H9 (cell line): ENCODE results near the gene MED12. TPM values are rescaled to one million over a fixed set of nuclear protein-coding genes. Genes with fewer than 3 reads are reported as not detected.

ENCODE experiments used
- DNase-seq: peaks from one replicate; pipeline ENCODE4 v3.0.0-alpha.2; 2017
- H2AFZ ChIP-seq: one replicate; pipeline ENCODE4 v1.6.1; 2013; ENCODE audit warnings: mild to moderate bottlenecking, low read length, control low read depth, moderate library complexity
- H2AK5ac ChIP-seq: 2 replicates; pipeline ENCODE4 v1.6.1; 2013; ENCODE audit warnings: low read length, control low read depth, mixed read lengths; ENCODE audit not compliant: insufficient read length
- H2BK120ac ChIP-seq: one replicate; pipeline ENCODE4 v1.6.1; 2013; ENCODE audit warnings: low read depth, mild to moderate bottlenecking, low read length, control low read depth, inconsistent platforms; ENCODE audit not compliant: poor library complexity, severe bottlenecking
- H2BK12ac ChIP-seq: 2 replicates; pipeline ENCODE4 v1.6.1; 2013; ENCODE audit warnings: low read length, control low read depth, mixed read lengths, low read depth; ENCODE audit not compliant: insufficient read length
- H2BK15ac ChIP-seq: 2 replicates; pipeline ENCODE4 v1.6.1; 2013; ENCODE audit warnings: low read depth, low read length, control low read depth
- H2BK20ac ChIP-seq: one replicate; pipeline ENCODE4 v1.6.1; 2013; ENCODE audit warnings: low read depth, mild to moderate bottlenecking, low read length, control low read depth, inconsistent platforms; ENCODE audit not compliant: poor library complexity, severe bottlenecking
- H2BK5ac ChIP-seq: 2 replicates; pipeline ENCODE4 v1.6.1; 2013; ENCODE audit warnings: low read length, control low read depth, mixed read lengths; ENCODE audit not compliant: insufficient read length
- H3K14ac ChIP-seq: 2 replicates; pipeline ENCODE4 v1.6.1; 2013; ENCODE audit warnings: low read length, control low read depth; ENCODE audit not compliant: insufficient read depth
- H3K18ac ChIP-seq: 2 replicates; pipeline ENCODE4 v1.6.1; 2013; ENCODE audit warnings: low read depth, mild to moderate bottlenecking, mixed read lengths, low read length, control low read depth; ENCODE audit not compliant: insufficient read length
- H3K23ac ChIP-seq: 2 replicates; pipeline ENCODE4 v1.6.1; 2013; ENCODE audit warnings: low read length, control low read depth, mixed read lengths, low read depth; ENCODE audit not compliant: insufficient read length
- H3K23me2 ChIP-seq: 2 replicates; pipeline ENCODE4 v1.6.1; 2013; ENCODE audit warnings: low read depth, mild to moderate bottlenecking, mixed read lengths, low read length, control low read depth; ENCODE audit not compliant: insufficient read length, poor library complexity, severe bottlenecking
- H3K27ac ChIP-seq: 2 replicates; pipeline ENCODE4 v1.5.1; 2013; ENCODE audit warnings: low read length, control low read depth, mixed read lengths, low read depth; ENCODE audit not compliant: insufficient read length
- H3K27me3 ChIP-seq: 2 replicates; pipeline ENCODE4 v1.6.1; 2013; ENCODE audit warnings: low read length, control low read depth, inconsistent platforms; ENCODE audit not compliant: insufficient read depth
- H3K4ac ChIP-seq: 2 replicates; pipeline ENCODE4 v1.6.1; 2013; ENCODE audit warnings: low read depth, mild to moderate bottlenecking, control low read depth, inconsistent platforms, low read length, moderate library complexity
- H3K4me1 ChIP-seq: 2 replicates; pipeline ENCODE4 v1.6.1; 2013; ENCODE audit warnings: low read length, control low read depth, inconsistent platforms; ENCODE audit not compliant: insufficient read depth
- H3K4me2 ChIP-seq: 2 replicates; pipeline ENCODE4 v1.6.1; 2013; ENCODE audit warnings: low read length, control low read depth, mixed read lengths; ENCODE audit not compliant: insufficient read length, insufficient read depth
- H3K56ac ChIP-seq: 2 replicates; pipeline ENCODE4 v1.6.1; 2013; ENCODE audit warnings: low read depth, mild to moderate bottlenecking, mixed read lengths, low read length, control low read depth; ENCODE audit not compliant: insufficient read length
- H3K79me1 ChIP-seq: 2 replicates; pipeline ENCODE4 v1.6.1; 2013; ENCODE audit warnings: low read depth, mild to moderate bottlenecking, moderate library complexity, low read length, control low read depth, inconsistent platforms; ENCODE audit not compliant: insufficient read depth, poor library complexity, severe bottlenecking
- H3K79me2 ChIP-seq: 2 replicates; pipeline ENCODE4 v1.6.1; 2013; ENCODE audit warnings: low read length, control low read depth, inconsistent platforms; ENCODE audit not compliant: insufficient read depth
- H3K9ac ChIP-seq: 2 replicates; pipeline ENCODE4 v1.6.1; 2013; ENCODE audit warnings: low read length, control low read depth, mixed read lengths; ENCODE audit not compliant: insufficient read length; ENCODE audit errors: extremely low read depth
- H3K9me3 ChIP-seq: one replicate; pipeline ENCODE4 v1.6.1; 2013; ENCODE audit warnings: low read depth, low read length, inconsistent platforms; ENCODE audit not compliant: control insufficient read depth
- H3T11ph ChIP-seq: one replicate; pipeline ENCODE4 v1.6.1; 2013; ENCODE audit warnings: mild to moderate bottlenecking, low read length, control low read depth, inconsistent platforms
- H4K20me1 ChIP-seq: one replicate; pipeline ENCODE4 v1.6.1; 2013; ENCODE audit not compliant: control insufficient read depth, insufficient read length, insufficient read depth
- H4K5ac ChIP-seq: 2 replicates; pipeline ENCODE4 v1.6.1; 2013; ENCODE audit warnings: low read depth, mild to moderate bottlenecking, mixed read lengths, low read length, control low read depth; ENCODE audit not compliant: insufficient read length
- H4K8ac ChIP-seq: replicated peaks from 2 replicates; pipeline ENCODE4 v1.6.1; 2013; ENCODE audit warnings: low read length, control low read depth, mixed read lengths, low read depth; ENCODE audit not compliant: insufficient read length
- H4K91ac ChIP-seq: 2 replicates; pipeline ENCODE4 v1.6.1; 2013; ENCODE audit warnings: low read depth, mild to moderate bottlenecking, moderate library complexity, mixed read lengths, low read length, control low read depth; ENCODE audit not compliant: insufficient read length
- H3K27ac Mint-ChIP-seq, 3 experiments: 2 replicates in 2 of 3; 3 replicates in 1 of 3; pipeline ENCODE4 v1.8.0; 2020 to 2021; ENCODE audit warnings: mixed read lengths in 3 of 3, mild to moderate bottlenecking in 1 of 3, moderate library complexity in 1 of 3
- H3K27me3 Mint-ChIP-seq: 2 replicates; pipeline ENCODE4 v1.8.0; 2021; ENCODE audit warnings: low read depth, mild to moderate bottlenecking, moderate library complexity, mixed read lengths
- H3K36me3 Mint-ChIP-seq, 3 experiments: 2 replicates in 2 of 3; 3 replicates in 1 of 3; pipeline ENCODE4 v1.8.0; 2020 to 2021; ENCODE audit warnings: low read depth in 3 of 3, mixed read lengths in 3 of 3; ENCODE audit not compliant: insufficient read depth in 1 of 3
- H3K4me1 Mint-ChIP-seq, 2 experiments: 2 replicates each; pipeline ENCODE4 v1.8.0; 2020; ENCODE audit warnings: mixed read lengths in 2 of 2
- H3K4me3 Mint-ChIP-seq, 2 experiments: 2 replicates in 1 of 2; 3 replicates in 1 of 2; pipeline ENCODE4 v1.8.0; 2020 to 2021; ENCODE audit warnings: mild to moderate bottlenecking in 2 of 2, mixed read lengths in 2 of 2, moderate library complexity in 1 of 2
- H3K9me3 Mint-ChIP-seq, 2 experiments: 2 replicates in 1 of 2; 3 replicates in 1 of 2; pipeline ENCODE4 v1.8.0; 2020; ENCODE audit warnings: mild to moderate bottlenecking in 2 of 2, mixed read lengths in 2 of 2, moderate library complexity in 1 of 2
- CTCF ChIP-seq: fragments of 200-600 bp; sonication (generic); conservative IDR thresholded peaks from 3 replicates; pipeline ENCODE4 v1.8.0; 2021; ENCODE audit warnings: antibody characterized with exemption, mild to moderate bottlenecking
- WGBS: extraction: QIAGEN DNeasy Blood & Tissue Kit; methylation state at CpG from one replicate; pipeline ENCODE4 v1.1.7; 2013; ENCODE audit warnings: missing lambda C conversion rate, low lambda C conversion rate, mixed read lengths; ENCODE audit not compliant: insufficient read length; ENCODE audit errors: extremely low coverage; 5-methylcytosine and 5-hydroxymethylcytosine counted together
- total RNA-seq: library from RNA; stranded (reverse); gene quantifications from 2 replicates; pipeline ENCODE4 v1.2.1, GENCODE V29; 2021

The MED12 gene
- total RNA-seq, 1 experiment from 2014 or later, result 33.0 TPM

DNA sequence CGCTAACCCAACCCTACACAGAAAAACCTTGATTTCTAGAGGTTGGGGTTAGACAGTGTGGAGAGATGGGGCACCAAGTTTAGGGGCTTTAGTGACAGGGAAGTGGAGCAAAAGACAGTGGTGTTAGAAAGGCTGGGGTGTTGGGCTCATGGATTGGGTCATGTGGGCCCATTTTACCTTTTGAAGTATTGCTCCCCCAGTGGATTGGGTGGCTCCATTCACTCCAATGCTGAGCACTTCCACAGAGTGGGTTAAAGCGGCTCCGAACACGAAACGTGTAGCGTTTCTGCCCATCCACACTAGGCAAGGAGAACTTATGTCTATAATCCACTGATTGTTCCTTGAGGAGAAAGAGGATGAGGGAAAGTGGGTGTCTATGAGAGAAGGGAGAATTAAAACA, 9.3 kb upstream of the MED12 start:
- Mint-ChIP-seq H3K9me3 (peaks cover 75 to 80% of the 10 kb centered on the region in 2 experiments), H3K27ac (no peak overlapping the region), H3K36me3 (peaks cover 2 to 7% (median 5%) of the 10 kb centered on the region in 3 experiments; a peak in 3 of 7 replicates), H3K4me3 (no peak overlapping the region), H3K27me3 (peaks cover 72% of the 10 kb centered on the region), H3K4me1 (peaks cover 9 to 23% of the 10 kb centered on the region in 2 experiments)
- Histone ChIP-seq H2BK15ac (no peak overlapping the region), H3K23me2 (no peaks in the 10 kb centered on the region), H3K9me3 (peaks cover 27% of the 10 kb centered on the region), H3K27me3 (no peaks in the 10 kb centered on the region), H3K4me2 (no peak overlapping the region), H3K56ac (no peak overlapping the region), H2AFZ (no peak overlapping the region), H3K4me1 (peaks cover 2% of the 10 kb centered on the region; the same call in 1 of the 2 replicates), H3K79me2 (no peaks in the 10 kb centered on the region), H3K4ac (no peak overlapping the region), H3K79me1 (no peaks in the 10 kb centered on the region), H3K23ac (no peak overlapping the region), H2BK5ac (no peak overlapping the region), H2BK20ac (no peak overlapping the region), H3K18ac (no peak overlapping the region), H4K5ac (no peak overlapping the region), H3T11ph (no peak overlapping the region), H4K8ac (no peak overlapping the region), H4K20me1 (no peaks in the 10 kb centered on the region), H2BK12ac (no peak overlapping the region), H4K91ac (no peak overlapping the region), H2BK120ac (no peak overlapping the region), H3K9ac (no peak overlapping the region), H3K27ac (no peak overlapping the region), H3K14ac (no peak overlapping the region), H2AK5ac (no peak overlapping the region)
- TF ChIP-seq CTCF, result no peak
- no CpG with 5 or more reads among the region's 6 CpGs for WGBS
- DNase-seq, result no peak
